Thyroid gland (tissue), 4 donors: Measurements from ENCODE around the gene MARCOL. TPM values are rescaled to one million over a fixed set of nuclear protein-coding genes. Genes with fewer than 3 reads are reported as not detected.

Experiments
- DNase-seq, 2 donors: peaks; one replicate each; pipeline ENCODE4 v3.0.0-alpha.2; 2019
- H3K27ac ChIP-seq, 3 donors: fragments of 200-600 bp; sonication (generic); 1 replicate in 2 of 3; 2 replicates in 1 of 3; pipeline ENCODE4 v1.5.1; 2016 to 2019; ENCODE audit warnings: mild to moderate bottlenecking in 1 of 3, moderate library complexity in 1 of 3
- H3K27me3 ChIP-seq: fragments of 200-600 bp; sonication (generic); one replicate; pipeline ENCODE4 v1.5.1; 2019
- H3K36me3 ChIP-seq, 2 donors: fragments of 200-600 bp; sonication (generic); one replicate each; pipeline ENCODE4 v1.5.1; 2016 to 2019
- H3K4me1 ChIP-seq, 2 donors: fragments of 200-600 bp; sonication (generic); one replicate each; pipeline ENCODE4 v1.5.1; 2017 to 2019
- H3K4me3 ChIP-seq, 3 donors: fragments of 200-600 bp; sonication (generic); replicated peaks in 1 of 3; 1 replicate in 2 of 3; 2 replicates in 1 of 3; pipeline ENCODE4 v1.5.1; 2016; ENCODE audit warnings: mild to moderate bottlenecking in 1 of 3
- H3K9me3 ChIP-seq: fragments of 200-600 bp; sonication (generic); one replicate; pipeline ENCODE4 v1.5.1; 2017
- POLR2A ChIP-seq, 2 donors: fragments of 450-650 bp; IDR thresholded peaks; one replicate each; pipeline ENCODE4 v1.6.1; 2017; ENCODE audit warnings: antibody characterized with exemption in 2 of 2, mild to moderate bottlenecking in 2 of 2, moderate library complexity in 1 of 2
- WGBS, 2 donors: methylation state at CpG; one replicate each; pipeline ENCODE4 v1.1.5; 2017; 5-methylcytosine and 5-hydroxymethylcytosine counted together
- intact Hi-C: fragments of 100-400 bp; cut with DNase I; formaldehyde crosslinking; loops from one replicate; pipeline ENCODE4 v1.15.1; 2023
- small RNA-seq: library from RNA; depleted of rRNA; stranded (forward); fragments of <200 nt; gene quantifications from one replicate; pipeline ENCODE3, GENCODE V24; 2016
- total RNA-seq, 4 donors: library from RNA; depleted of rRNA; stranded (reverse); fragments of >200 nt; gene quantifications; one replicate each; pipeline ENCODE4 v1.2.3, GENCODE V29; 2016
- TF ChIP-seq, protein P1 (sequence below), 6 experiments: fragments of 200-600 bp in 3 of 6; fragments of 450-650 bp in 3 of 6; sonication (generic) in 3 of 6; IDR thresholded peaks; one replicate each; pipeline ENCODE4 v1.5.1; 2016 to 2019; ENCODE audit warnings: antibody characterized with exemption in 6 of 6, mild to moderate bottlenecking in 2 of 6, inconsistent platforms in 1 of 6, moderate library complexity in 1 of 6

MARCOL gene
- total RNA-seq, 4 donors from 2014 or later, result not detected

GRCh38 chr5:148290271-148291195 lies 52.2 kb downstream of the MARCOL start:
- no peak overlapping the region for H3K27ac ChIP-seq
- intact Hi-C loops, result no loop called here
- no peak overlapping the region for H3K4me3 ChIP-seq
- no peaks in the 10 kb centered on the region for H3K4me1 ChIP-seq
- no peaks in the 10 kb centered on the region for H3K36me3 ChIP-seq
- no peaks in the 10 kb centered on the region for H3K9me3 ChIP-seq
- H3K27me3 ChIP-seq, result no peaks in the 10 kb centered on the region
- 54 to 65% methylated on average over 6 of the region's 6 CpGs for WGBS, 2 donors
- TF ChIP-seq, protein P1, sequence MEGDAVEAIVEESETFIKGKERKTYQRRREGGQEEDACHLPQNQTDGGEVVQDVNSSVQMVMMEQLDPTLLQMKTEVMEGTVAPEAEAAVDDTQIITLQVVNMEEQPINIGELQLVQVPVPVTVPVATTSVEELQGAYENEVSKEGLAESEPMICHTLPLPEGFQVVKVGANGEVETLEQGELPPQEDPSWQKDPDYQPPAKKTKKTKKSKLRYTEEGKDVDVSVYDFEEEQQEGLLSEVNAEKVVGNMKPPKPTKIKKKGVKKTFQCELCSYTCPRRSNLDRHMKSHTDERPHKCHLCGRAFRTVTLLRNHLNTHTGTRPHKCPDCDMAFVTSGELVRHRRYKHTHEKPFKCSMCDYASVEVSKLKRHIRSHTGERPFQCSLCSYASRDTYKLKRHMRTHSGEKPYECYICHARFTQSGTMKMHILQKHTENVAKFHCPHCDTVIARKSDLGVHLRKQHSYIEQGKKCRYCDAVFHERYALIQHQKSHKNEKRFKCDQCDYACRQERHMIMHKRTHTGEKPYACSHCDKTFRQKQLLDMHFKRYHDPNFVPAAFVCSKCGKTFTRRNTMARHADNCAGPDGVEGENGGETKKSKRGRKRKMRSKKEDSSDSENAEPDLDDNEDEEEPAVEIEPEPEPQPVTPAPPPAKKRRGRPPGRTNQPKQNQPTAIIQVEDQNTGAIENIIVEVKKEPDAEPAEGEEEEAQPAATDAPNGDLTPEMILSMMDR (IDR thresholded peaks at IDR 0.05), result peak in 3 of 6 experiments; percentile 42 to 48 (median 47)
- no peak for TF ChIP-seq POLR2A (IDR thresholded peaks at IDR 0.05)
- DNase-seq, result no peak

Small RNAs within 50 kb of the gene (small RNA-seq; reads per million reads assigned to genes)
- not detected for gene HMGN1P16

Other genes with a start within 250 kb of the MARCOL start
- 1 to 10 TPM in 1 of 4 donors, under 1 TPM in 1, not detected in 2; 0.13 to 6.7 TPM for gene SPINK5, start 174.5 kb upstream of the MARCOL start, total RNA-seq
- not detected for gene SPINK14, start 70.0 kb upstream of the MARCOL start, total RNA-seq
- gene SPINK6, start 35.5 kb upstream of the MARCOL start, total RNA-seq, result not detected
- gene SPINK13, start 30.3 kb downstream of the MARCOL start, total RNA-seq, result not detected
- not detected for gene SPINK7, start 73.9 kb downstream of the MARCOL start, total RNA-seq
- gene SPINK9, start 97.0 kb downstream of the MARCOL start, total RNA-seq, result not detected
- gene FBXO38, start 145.4 kb downstream of the MARCOL start, total RNA-seq, result 10 to 100 TPM; 49.6 to 86.4 (median 64.1) TPM